ENCODE results near the gene COL27A1. TPM values are rescaled to one million over a fixed set of nuclear protein-coding genes. Genes with fewer than 3 reads are reported as not detected.

Gene COL27A1
- total RNA-seq, 1 donor from 2014 or later, result 7.4 TPM

GRCh38 chr9:114117996-114118830, 37.1 kb upstream of the COL27A1 start:
- no peaks in the 10 kb centered on the region for H3K9me3 Mint-ChIP-seq
- intact Hi-C loops (cut with micrococcal nuclease), result no loop called here
- no peaks in the 10 kb centered on the region for H3K36me3 Mint-ChIP-seq (ENCODE audit: low read depth)
- no peak overlapping the region for H3K27ac Mint-ChIP-seq
- H3K4me3 Mint-ChIP-seq, result no peak overlapping the region
- DNase-seq (ENCODE audit: low spot score), result no peak
- peaks cover 11% of the 10 kb centered on the region for H3K27me3 Mint-ChIP-seq (ENCODE audit: insufficient read depth)
- H3K4me1 Mint-ChIP-seq (ENCODE audit: low read depth), result no peaks in the 10 kb centered on the region

GRCh38 chr9:114119242-114120191, 35.8 kb upstream of the COL27A1 start:
- DNase-seq (ENCODE audit: low spot score), result no peak
- Mint-ChIP-seq H3K4me3 (no peak overlapping the region), H3K27ac (no peak overlapping the region), H3K9me3 (no peaks in the 10 kb centered on the region), H3K36me3 (ENCODE audit: low read depth) (no peaks in the 10 kb centered on the region), H3K4me1 (ENCODE audit: low read depth) (no peaks in the 10 kb centered on the region), H3K27me3 (ENCODE audit: insufficient read depth) (peaks cover 6% of the 10 kb centered on the region)
- intact Hi-C loops (cut with micrococcal nuclease), result no loop called here

- no peak overlapping the region for H3K4me3 Mint-ChIP-seq
- no peak for DNase-seq (ENCODE audit: low spot score)
- H3K9me3 Mint-ChIP-seq, result no peaks in the 10 kb centered on the region
- no peak overlapping the region for H3K27ac Mint-ChIP-seq
- H3K4me1 Mint-ChIP-seq (ENCODE audit: low read depth), result no peaks in the 10 kb centered on the region
- intact Hi-C loops (cut with micrococcal nuclease), result no loop called here
- H3K36me3 Mint-ChIP-seq (ENCODE audit: low read depth), result no peaks in the 10 kb centered on the region
- peaks cover 6% of the 10 kb centered on the region for H3K27me3 Mint-ChIP-seq (ENCODE audit: insufficient read depth)
Observed at GRCh38 chr9:114120192-114121014, 34.9 kb upstream of the COL27A1 start.

- intact Hi-C loops (cut with micrococcal nuclease), result no loop called here
- no peak overlapping the region for H3K27ac Mint-ChIP-seq
- H3K4me3 Mint-ChIP-seq, result no peak overlapping the region
- H3K4me1 Mint-ChIP-seq (ENCODE audit: low read depth), result no peaks in the 10 kb centered on the region
- H3K27me3 Mint-ChIP-seq (ENCODE audit: insufficient read depth), result peaks cover 8% of the 10 kb centered on the region
- H3K36me3 Mint-ChIP-seq (ENCODE audit: low read depth), result no peaks in the 10 kb centered on the region
- DNase-seq (ENCODE audit: low spot score), result no peak
- no peaks in the 10 kb centered on the region for H3K9me3 Mint-ChIP-seq
Observed at GRCh38 chr9:114121227-114122135, 33.9 kb upstream of the COL27A1 start.

- Mint-ChIP-seq H3K36me3 (ENCODE audit: low read depth) (no peaks in the 10 kb centered on the region), H3K4me3 (no peak overlapping the region), H3K27ac (no peak overlapping the region), H3K27me3 (ENCODE audit: insufficient read depth) (peaks cover 7% of the 10 kb centered on the region), H3K4me1 (ENCODE audit: low read depth) (no peaks in the 10 kb centered on the region), H3K9me3 (no peaks in the 10 kb centered on the region)
- no peak for DNase-seq (ENCODE audit: low spot score)
- intact Hi-C loops (cut with micrococcal nuclease), result no loop called here
Observed at GRCh38 chr9:114122136-114123027, 33.0 kb upstream of the COL27A1 start.

- Mint-ChIP-seq H3K4me3 (no peak overlapping the region), H3K9me3 (peaks cover 5% of the 10 kb centered on the region), H3K27ac (no peak overlapping the region), H3K27me3 (ENCODE audit: insufficient read depth) (peaks cover 3% of the 10 kb centered on the region), H3K4me1 (ENCODE audit: low read depth) (no peaks in the 10 kb centered on the region), H3K36me3 (ENCODE audit: low read depth) (no peaks in the 10 kb centered on the region)
- DNase-seq (ENCODE audit: low spot score), result no peak
- intact Hi-C loops (cut with micrococcal nuclease), result no loop called here
Observed at GRCh38 chr9:114123031-114123977, 32.0 kb upstream of the COL27A1 start.

- no peak overlapping the region for H3K27ac Mint-ChIP-seq
- peaks cover 5% of the 10 kb centered on the region for H3K9me3 Mint-ChIP-seq
- H3K4me1 Mint-ChIP-seq (ENCODE audit: low read depth), result no peaks in the 10 kb centered on the region
- intact Hi-C loops (cut with micrococcal nuclease), result no loop called here
- no peaks in the 10 kb centered on the region for H3K36me3 Mint-ChIP-seq (ENCODE audit: low read depth)
- H3K4me3 Mint-ChIP-seq, result no peak overlapping the region
- DNase-seq (ENCODE audit: low spot score), result no peak
- H3K27me3 Mint-ChIP-seq (ENCODE audit: insufficient read depth), result peaks cover 3% of the 10 kb centered on the region
Observed at GRCh38 chr9:114124138-114124537, 31.2 kb upstream of the COL27A1 start.

GRCh38 chr9:114124666-114125475, 30.5 kb upstream of the COL27A1 start:
- Mint-ChIP-seq H3K27me3 (ENCODE audit: insufficient read depth) (peaks cover 3% of the 10 kb centered on the region), H3K9me3 (peaks cover 5% of the 10 kb centered on the region), H3K4me1 (ENCODE audit: low read depth) (no peaks in the 10 kb centered on the region), H3K36me3 (ENCODE audit: low read depth) (no peaks in the 10 kb centered on the region), H3K4me3 (no peak overlapping the region), H3K27ac (no peak overlapping the region)
- intact Hi-C loops (cut with micrococcal nuclease), result no loop called here
- DNase-seq (ENCODE audit: low spot score), result no peak

- Mint-ChIP-seq H3K4me1 (ENCODE audit: low read depth) (no peaks in the 10 kb centered on the region), H3K9me3 (peaks cover 5% of the 10 kb centered on the region), H3K36me3 (ENCODE audit: low read depth) (no peaks in the 10 kb centered on the region), H3K27ac (no peak overlapping the region), H3K27me3 (ENCODE audit: insufficient read depth) (peaks cover 3% of the 10 kb centered on the region), H3K4me3 (no peak overlapping the region)
- no peak for DNase-seq (ENCODE audit: low spot score)
- intact Hi-C loops (cut with micrococcal nuclease), result no loop called here
Observed at GRCh38 chr9:114125476-114126013, 29.8 kb upstream of the COL27A1 start.

All from activated T-helper 1 cell treated with anti-CD3 and anti-CD28 coated beads, Interleukin-12 subunit alpha, Interleukin-12 subunit beta, Interleukin-2, Interleukin-4 antibody, amounts not matched to agents 30 ng/mL and 10 ng/mL and 1 ng/mL, durations not matched to agents 14 hours and 24 hours and 36 hours (primary cell).